Measurements from ENCODE around the gene SH3GL3.

The SH3GL3 gene

GRCh38 chr15:83558146-83558545 lies 111.0 kb downstream of the SH3GL3 start:
- no peak for TF ChIP-seq CTCF (IDR thresholded peaks at IDR 0.05; ENCODE audit: insufficient read depth, missing control alignments)
- FAIRE-seq (no peak), DNase-seq (ENCODE audit: insufficient read length, low spot score) (no peak)

- peak; percentile 80 for FAIRE-seq
- TF ChIP-seq CTCF (IDR thresholded peaks at IDR 0.05; ENCODE audit: insufficient read depth, missing control alignments): peak; percentile 92
Measured at GRCh38 chr15:83559310-83559966, 112.3 kb downstream of the SH3GL3 start.

GRCh38 chr15:83561661-83562060 lies 114.5 kb downstream of the SH3GL3 start:
- no peak for FAIRE-seq
- no peak for TF ChIP-seq CTCF (IDR thresholded peaks at IDR 0.05; ENCODE audit: insufficient read depth, missing control alignments)
- no peak for DNase-seq (ENCODE audit: insufficient read length, low spot score)

More at GRCh38 chr15:83559310-83559966, 112.3 kb downstream of the SH3GL3 start:
- DNase-seq (ENCODE audit: insufficient read length, low spot score): peak; percentile 33

GRCh38 chr15:83565138-83565537 lies 118.0 kb downstream of the SH3GL3 start:
- no peak for TF ChIP-seq CTCF (IDR thresholded peaks at IDR 0.05; ENCODE audit: insufficient read depth, missing control alignments)
- FAIRE-seq: peak; percentile 38
- no peak for DNase-seq (ENCODE audit: insufficient read length, low spot score)

- TF ChIP-seq CTCF (IDR thresholded peaks at IDR 0.05; ENCODE audit: insufficient read depth, missing control alignments): peak; percentile 57
- FAIRE-seq (peak; percentile 11), DNase-seq (ENCODE audit: insufficient read length, low spot score) (peak; percentile 25)
Measured at GRCh38 chr15:83565553-83566159, 118.5 kb downstream of the SH3GL3 start.

- FAIRE-seq: no peak
- no peak for TF ChIP-seq CTCF (IDR thresholded peaks at IDR 0.05; ENCODE audit: insufficient read depth, missing control alignments)
- DNase-seq (ENCODE audit: insufficient read length, low spot score): no peak
Measured at GRCh38 chr15:83567318-83567717, 120.2 kb downstream of the SH3GL3 start.

- no peak for TF ChIP-seq CTCF (IDR thresholded peaks at IDR 0.05; ENCODE audit: insufficient read depth, missing control alignments)
- FAIRE-seq: no peak
- DNase-seq (ENCODE audit: insufficient read length, low spot score): no peak
Measured at GRCh38 chr15:83569341-83569740, 122.2 kb downstream of the SH3GL3 start.
